Adrenal gland (tissue), 5 donors: ENCODE data around the gene ARHGAP4.

Experiments
- POLR2A ChIP-seq, 2 donors: fragments of 450-650 bp; IDR thresholded peaks; one replicate each; pipeline ENCODE4 v1.6.1; 2017; ENCODE audit warnings: antibody characterized with exemption in 2 of 2, mild to moderate bottlenecking in 2 of 2, moderate library complexity in 1 of 2
- TF ChIP-seq, protein P1 (sequence below), 6 experiments: fragments of 450-650 bp in 4 of 6; fragments of 200-600 bp in 2 of 6; sonication (generic) in 1 of 6; IDR thresholded peaks; 1 replicate in 5 of 6; 2 replicates in 1 of 6; pipeline versions ENCODE4 v1.5.1 to v1.8.0; 2016 to 2021; ENCODE audit warnings: antibody characterized with exemption in 6 of 6, mild to moderate bottlenecking in 2 of 6, moderate library complexity in 1 of 6
- donor health status: DM: no; HTN: no; CAD: no.

DNA sequence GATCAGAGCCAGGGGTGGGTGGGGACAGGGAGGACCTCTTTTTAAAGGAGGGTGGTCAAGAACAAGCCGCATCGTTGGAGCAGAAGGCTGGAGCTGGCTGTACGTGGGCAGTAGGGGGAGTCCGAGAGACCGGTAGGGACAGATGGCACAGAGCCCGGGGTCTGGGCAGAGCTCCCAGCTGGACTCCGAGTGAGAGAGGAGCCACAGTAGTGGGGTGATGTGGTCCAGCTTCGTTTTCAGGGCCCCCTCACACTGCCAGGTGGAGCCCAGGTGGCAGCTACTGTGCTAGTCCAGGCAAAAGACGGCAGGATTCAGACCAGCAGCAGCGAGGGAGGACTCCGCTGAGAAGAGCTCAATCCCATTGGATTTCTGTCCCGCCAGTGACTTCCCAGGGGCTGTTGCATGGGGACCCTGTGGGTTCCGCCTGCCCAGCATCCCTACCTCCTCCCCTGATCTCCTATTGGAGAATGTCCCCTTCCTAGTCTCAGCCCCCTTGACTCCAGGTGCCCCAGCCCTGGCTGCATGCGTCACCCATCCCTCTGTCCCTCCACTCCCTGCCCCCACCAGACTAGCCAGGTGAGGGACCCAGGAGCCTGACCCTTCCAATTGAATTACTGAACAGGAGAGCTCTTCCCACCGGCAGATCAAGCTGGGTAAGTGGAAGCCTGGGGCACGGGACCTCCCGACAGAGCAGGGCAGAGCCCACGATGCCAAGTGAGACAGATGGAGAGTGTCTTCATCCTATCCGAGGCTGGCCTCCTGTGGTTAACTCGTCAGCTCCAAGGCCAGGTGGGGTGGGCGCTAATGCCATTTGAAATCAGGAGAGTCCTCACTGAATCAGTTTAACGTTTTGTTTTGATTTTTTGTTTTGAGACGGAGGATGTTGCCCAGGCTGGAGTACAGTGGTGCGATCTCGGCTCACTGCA is 2.9 kb downstream of the ARHGAP4 start:
- TF ChIP-seq, protein P1, sequence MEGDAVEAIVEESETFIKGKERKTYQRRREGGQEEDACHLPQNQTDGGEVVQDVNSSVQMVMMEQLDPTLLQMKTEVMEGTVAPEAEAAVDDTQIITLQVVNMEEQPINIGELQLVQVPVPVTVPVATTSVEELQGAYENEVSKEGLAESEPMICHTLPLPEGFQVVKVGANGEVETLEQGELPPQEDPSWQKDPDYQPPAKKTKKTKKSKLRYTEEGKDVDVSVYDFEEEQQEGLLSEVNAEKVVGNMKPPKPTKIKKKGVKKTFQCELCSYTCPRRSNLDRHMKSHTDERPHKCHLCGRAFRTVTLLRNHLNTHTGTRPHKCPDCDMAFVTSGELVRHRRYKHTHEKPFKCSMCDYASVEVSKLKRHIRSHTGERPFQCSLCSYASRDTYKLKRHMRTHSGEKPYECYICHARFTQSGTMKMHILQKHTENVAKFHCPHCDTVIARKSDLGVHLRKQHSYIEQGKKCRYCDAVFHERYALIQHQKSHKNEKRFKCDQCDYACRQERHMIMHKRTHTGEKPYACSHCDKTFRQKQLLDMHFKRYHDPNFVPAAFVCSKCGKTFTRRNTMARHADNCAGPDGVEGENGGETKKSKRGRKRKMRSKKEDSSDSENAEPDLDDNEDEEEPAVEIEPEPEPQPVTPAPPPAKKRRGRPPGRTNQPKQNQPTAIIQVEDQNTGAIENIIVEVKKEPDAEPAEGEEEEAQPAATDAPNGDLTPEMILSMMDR (IDR thresholded peaks at IDR 0.05), result peak; percentile 24 to 54 (median 40)
- no peak for TF ChIP-seq POLR2A (IDR thresholded peaks at IDR 0.05)
